GM19328 (cell line): ENCODE results near the gene DYTN.
"Not testable (repeated sequence)": the region's sequence is repeated elsewhere in the genome, so short reads cannot be mapped to it uniquely, and the experiment has no call there.

Source experiments
- ATAC-seq: cut with Tn5 transposase; IDR thresholded peaks from one replicate; pipeline ENCODE4 v1.9.1; 2021; ENCODE audit warnings: mild to moderate bottlenecking, moderate library complexity; ENCODE audit not compliant: unreplicated experiment

Gene DYTN, protein sequence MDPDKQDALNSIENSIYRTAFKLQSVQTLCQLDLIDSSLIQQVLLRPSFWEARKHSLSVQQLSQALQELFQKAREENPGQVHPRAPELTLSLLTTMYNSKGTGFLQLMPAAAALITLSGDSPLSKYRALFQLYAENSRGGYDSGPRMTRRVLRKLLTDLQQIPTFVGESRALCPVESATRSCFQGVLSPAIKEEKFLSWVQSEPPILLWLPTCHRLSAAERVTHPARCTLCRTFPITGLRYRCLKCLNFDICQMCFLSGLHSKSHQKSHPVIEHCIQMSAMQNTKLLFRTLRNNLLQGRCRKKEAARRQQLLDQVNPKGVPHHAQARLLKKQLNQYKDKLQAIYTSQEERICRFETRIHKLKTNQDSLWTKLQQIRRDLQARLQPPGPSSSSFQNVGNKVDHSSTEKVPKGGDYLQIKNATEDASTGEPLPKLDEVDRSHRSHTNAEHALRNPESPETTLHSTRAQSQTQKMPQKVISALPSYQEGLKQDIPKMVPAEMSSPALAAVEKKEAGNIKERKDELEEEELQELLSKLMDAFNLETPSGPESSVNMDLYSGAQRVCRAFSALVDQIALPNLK

DNA sequence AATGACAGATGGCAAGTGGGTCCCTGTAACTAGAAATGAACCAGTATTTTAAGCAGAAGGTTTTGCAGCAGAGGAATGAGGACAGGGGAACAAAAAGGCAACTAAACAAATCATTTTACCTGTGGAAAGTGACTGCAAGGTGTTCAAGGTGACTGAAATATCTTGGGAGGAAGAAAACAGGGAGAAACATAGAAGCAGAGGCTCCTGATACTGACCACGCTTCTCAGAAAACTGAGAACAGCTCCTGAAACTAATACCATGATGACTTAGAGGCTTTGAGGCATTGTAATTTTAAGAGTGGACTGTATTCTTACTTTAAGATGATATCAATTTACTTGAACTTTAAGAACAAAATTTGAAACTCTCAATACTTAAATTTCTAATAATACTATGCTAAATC lies at the start of gene DYTN:
TSS of gene DYTN (minus strand) at position 101 of the 400 bp plus-strand sequence. CDS start 117 bp downstream, outside the sequence.
- ATAC-seq: no peak

DNA sequence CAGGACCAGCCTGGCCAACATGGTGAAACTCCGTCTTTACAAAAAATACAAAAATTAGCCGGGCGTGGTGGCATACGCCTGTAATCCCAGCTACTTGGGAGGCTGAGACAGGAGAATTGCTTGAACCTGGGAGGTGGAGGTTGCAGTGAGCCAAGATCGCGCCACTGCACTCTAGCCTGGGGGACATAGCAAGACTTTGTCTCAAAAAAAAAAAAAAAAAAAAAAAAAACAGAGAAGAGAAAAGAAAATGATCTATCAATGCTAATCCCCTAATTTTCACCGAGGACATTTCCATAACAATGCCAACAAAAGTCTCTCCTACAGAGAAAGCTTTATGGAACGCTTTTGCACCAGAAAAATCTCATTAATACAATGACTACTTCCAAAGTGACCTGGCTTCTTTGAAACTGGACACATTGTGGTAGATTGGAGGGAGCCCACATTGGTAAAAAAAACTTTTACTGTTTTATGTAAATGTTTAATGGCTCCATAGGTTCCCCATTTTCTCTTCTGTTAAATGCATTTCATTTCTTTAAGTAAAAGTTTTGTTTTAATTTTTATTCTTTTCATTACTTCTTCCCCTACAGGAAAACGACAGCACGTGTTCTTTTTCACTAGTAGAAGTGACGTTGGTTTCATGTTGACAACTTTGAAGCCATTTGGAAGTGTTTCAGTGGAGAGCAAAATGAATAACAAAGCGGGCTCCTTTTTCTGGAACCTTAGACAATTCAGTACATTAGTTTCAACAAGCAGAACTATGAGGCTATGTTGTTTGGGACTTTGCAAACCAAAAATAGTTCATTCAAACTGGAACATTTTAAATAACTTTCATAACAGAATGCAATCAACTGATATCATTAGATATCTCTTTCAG lies 48.1 kb upstream of the DYTN start:
- no peak for ATAC-seq

DNA sequence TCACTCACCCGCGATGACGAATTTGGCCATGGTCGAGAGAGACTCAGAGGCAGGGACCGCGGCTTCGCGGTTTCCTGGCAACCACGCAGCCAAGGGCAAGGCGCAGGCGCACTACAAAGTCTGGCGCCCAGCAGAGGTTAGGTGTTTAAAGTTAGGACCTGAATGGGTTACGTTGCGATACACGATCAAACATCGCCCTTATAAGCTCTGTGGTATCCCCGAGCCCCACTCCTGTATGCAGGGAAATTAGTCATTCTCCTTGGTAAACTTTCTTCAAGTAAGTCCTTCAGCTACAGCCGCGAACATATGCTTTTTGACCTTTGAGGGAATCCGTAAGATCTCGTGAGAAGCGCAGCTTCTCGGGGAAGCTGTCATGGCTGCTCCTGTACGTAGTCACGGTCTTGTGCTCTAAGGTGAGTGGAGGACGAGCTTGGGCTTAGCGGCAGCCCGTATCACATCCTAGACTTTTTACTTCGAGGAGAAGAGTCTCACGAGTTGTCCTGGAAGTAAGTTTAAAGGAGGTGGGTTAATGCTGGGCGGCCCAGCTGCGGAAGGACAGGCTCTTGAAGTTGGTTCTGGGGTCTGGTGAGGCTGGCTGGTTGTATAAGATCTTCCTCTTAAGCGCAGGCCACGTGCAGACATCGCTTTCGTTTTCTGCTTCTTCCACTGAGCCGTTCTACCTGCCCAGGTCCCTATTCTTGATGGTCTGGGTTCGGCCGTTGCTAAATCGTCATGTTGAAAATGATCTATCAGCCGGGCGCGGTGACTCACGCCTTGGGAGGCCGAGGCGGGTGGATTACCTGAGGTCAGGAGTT lies 47.3 kb upstream of the DYTN start, which contains the start of the genes FASTKD2 and MDH1B:
TSS of gene FASTKD2 (plus strand) at position 365 of the 815 bp plus-strand sequence. CDS start 1,088 bp downstream, outside the sequence.
TSS of gene MDH1B (minus strand) at position 87 of the 815 bp plus-strand sequence. CDS start at position 30, 57 bp downstream.
- peak; percentile 90 for ATAC-seq

DNA sequence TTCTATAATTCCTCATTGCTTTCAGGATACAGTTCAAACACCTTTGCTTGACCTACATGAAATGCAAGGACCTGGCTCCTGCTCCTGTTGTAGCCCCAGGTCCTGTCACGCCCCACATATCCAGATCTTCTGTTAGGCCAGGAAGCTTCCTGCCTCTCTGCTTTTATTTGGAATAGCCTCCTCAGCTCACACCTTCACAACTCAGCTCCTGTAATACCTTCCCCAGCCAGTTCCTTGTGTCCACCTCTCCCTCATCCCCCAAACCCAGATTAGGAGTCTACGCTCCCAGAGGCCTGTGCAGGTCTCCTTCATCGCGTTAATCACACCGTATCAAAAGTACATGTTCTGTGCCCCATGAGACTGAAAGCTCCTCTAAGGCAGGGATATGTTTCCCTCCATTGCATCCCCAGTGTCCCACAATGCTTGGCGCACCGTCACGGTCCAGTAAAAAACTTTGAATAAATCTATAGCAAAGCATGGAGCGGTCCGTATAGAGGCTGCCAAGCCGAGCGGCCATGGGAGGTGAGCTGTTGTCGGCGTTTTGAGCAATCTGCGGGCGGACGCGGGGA lies 46.6 kb upstream of the DYTN start:
- ATAC-seq: peak; percentile 30

DNA sequence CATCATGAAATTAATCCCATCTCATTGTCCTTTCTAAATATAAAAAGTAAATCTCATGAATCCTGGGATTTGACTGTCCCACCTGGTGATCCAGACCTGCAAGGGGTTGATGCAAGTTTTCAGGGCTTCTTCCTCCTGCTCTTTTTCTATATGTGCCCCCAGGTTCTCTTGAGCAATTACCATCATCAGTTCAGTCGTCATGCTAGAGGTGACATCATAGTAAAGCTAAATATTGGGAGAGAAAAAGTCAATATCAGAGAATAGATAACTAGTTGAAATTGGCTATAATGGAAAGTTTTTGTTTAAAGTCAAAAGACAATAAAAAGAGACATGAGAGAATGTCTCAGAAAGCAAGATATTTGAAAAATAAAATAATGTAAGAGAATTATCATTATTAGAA lies 38.6 kb upstream of the DYTN start:
- ATAC-seq: no peak

DNA sequence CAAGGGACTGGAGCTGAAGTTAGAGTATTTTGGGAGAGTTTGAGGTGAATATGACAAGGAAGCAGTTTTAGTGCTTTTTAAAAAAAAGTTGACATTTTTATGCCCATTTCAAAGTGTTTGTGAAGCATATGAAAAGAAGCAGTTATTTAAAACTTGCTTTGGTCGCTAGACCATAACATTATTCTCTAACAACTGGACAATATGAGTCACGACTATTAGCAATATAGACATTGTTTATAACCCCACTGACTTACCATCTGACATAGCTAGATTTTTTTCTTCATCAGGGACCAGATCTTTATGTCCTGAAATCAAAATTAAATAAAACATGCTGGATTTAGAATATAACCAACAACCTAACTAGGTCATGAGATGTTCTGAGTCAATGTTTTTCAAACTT lies 22.6 kb upstream of the DYTN start:
- no peak for ATAC-seq

DNA sequence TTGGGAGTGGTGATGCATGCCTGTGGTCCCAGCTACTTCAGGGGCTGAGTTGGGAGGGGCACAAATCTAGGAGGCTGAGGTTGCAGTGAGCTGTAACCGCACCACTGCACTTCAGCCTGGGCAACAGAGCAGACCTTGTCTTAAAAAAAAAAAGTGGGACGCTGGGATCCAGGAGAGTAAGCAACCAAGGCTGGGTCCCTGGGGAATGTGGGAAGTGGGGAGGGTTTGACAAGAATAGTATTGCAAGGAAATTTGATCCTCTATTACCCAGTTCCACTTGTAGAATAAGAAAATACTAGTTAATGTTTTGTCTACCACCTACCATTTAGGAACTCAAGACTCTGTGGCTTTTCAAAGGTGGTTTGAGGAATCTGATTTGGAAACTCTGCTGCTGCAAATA lies 21.1 kb upstream of the DYTN start:
- ATAC-seq: no peak

DNA sequence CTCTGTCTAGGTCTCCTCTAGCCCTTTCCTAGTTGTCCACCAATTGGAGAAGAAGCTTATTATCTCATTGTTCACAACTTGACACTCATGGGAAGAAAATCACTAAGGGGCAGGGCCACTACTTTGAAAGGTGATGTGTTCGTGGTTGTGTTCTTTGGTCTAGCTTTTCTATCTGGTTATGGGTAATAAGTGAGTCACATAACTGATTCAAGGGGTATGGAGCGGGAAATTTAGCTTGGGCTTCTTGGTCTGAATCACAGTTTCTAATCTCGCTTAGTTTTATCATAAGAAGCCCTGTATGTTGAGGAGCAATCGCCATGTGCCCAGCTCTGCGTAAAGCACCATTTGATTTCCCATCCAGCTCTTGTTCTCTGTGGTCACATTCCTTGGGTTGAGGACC lies 18.7 kb upstream of the DYTN start:
- no peak for ATAC-seq

DNA sequence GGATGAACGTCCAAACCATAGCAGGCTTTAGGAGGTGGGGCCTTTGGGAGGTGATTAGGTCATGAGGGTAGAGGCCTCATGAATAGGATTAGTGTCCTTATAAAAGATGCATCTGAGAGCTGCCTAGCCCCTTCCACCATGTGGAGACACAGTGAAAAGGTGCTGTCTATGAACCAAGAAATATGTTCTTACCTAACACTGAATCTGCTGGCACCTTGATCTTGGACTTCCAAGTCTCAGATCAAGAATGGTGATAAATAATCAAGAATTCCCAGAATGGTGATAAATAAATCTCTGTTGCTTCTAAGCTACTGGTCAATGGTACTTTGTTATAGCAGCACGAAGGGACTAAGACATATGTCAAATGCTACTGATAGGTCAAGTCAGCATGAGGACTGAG lies 15.1 kb upstream of the DYTN start:
- ATAC-seq: no peak

DNA sequence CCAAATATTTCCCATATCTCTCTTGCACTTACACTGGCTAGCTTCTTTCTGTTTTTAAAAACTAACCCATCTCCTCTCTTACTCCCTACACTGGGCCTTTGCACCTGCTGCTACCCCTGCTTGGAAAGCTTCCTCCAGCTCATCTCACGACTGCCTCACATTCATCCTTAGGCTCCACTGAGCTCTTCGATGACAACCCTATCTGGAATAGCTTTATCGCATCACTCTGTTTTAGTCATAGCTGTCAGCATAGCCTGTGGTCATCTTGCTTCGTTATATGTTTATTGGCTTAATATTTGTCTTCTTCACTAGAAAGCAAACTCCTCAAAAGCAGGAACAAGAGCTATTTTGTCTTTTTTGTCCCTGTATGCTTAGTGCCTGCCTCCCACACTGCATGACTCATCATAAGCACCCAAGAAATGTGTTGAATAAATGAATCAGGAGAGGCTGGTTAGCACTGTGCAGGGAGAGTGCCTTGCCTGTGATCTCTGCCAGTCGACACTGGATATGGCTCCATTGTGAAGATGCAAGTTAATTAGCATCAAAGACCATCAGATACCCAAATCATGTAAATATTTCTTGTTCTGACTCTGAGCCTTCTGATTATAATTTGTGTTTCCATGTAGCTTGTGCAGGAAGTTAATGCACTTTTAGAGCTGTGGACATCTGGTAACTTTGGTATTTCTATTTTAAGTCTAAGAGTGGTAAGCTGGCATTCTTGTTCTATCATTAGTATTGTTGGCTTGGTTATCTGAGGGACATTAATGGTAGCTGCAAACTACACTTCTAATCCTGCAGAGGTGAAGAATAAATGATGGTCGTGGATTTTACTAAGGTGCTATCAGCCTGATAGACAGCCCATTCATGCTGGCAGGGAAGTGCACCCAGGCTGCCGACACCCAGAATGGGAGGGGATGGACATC lies 10.3 kb upstream of the DYTN start:
- no peak for ATAC-seq

DNA sequence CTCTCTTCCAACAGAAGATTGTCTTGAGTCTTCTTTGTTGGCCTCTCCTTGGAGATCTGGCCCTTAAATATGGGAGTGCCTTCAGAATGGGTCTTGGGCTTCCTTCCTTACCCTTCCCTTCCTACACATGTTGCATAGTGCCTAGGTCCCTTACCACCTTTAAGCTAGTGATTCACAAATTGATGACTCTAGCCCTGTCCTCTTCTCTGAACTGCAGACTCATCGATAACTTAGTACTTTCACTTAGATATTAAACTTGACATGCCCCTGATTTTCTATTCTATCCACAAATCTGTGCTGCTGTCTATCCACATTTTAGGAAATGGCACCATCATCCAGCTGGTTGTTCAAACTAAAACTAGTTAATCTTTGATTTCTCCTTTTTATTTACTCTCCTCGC lies 9.1 kb upstream of the DYTN start:
- no peak for ATAC-seq

DNA sequence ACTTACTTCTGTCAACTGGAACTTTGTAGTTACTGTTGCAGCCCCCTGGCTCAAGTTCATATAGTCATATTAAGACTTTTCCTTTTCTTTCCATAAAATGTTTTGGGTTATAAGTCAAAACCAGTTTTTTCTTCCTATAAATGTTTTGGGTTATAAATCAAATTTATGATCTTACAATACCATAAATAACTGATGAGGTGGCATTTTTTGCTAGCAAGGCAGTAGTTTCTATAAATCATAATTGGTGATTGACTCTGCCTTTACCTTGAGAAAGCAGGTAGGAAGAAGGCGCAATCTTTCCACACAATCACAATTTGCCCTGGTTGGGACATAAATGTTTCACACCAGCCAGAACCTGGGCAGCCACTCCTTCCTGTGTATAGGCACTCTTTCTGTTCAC lies 5.1 kb upstream of the DYTN start:
- ATAC-seq: no peak

DNA sequence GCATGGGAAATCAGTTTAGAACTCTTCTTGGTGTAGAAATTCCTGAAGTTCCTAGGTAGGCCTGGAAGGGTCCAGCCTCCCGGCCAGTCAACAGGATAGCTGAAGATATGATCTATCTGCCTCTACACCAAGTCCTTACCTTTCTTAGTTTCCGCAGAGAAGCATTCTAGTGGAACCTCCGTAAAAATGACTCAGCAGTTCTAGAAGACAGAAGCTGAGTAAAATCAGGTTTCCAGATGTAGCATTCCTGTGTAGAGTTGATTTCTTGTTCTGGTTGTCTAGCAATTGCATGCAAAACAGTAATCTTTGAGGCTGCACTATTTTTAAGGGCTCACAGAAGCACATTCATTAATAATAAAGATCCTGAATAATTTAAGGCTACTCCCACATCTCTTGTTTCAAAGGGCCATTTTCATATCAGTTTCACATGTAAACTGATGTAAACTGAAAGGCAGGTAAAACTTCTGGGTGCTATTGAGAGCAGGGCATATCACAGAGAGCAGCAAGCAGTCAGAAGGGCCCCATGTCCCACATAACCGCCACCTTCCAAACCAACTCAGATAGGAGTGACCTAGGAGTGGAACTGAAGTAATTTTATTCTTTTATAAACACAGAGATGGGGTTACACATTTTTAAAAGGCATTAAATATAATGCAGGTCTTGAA lies 3.2 kb upstream of the DYTN start:
- ATAC-seq: peak; percentile 51

DNA sequence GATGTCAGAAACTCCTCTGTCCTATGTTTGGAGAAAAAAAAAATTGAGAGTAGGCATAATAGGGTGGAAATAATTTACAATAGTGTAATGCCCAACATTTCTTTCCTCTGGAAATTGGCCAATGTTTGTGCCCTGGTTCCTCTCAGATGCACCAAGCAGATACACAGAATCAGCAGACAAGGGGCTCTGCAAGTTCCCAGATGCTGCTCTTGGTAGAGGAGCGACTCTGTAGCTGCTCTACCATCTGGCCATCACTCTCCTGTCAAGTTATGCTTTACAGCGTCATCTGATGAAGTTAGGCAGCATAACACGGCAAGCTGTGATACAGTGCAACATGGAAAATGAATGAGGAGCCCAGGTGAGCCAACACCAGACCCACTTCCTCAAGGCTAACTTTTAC lies 1.6 kb downstream of the DYTN start:
- ATAC-seq: no peak

DNA sequence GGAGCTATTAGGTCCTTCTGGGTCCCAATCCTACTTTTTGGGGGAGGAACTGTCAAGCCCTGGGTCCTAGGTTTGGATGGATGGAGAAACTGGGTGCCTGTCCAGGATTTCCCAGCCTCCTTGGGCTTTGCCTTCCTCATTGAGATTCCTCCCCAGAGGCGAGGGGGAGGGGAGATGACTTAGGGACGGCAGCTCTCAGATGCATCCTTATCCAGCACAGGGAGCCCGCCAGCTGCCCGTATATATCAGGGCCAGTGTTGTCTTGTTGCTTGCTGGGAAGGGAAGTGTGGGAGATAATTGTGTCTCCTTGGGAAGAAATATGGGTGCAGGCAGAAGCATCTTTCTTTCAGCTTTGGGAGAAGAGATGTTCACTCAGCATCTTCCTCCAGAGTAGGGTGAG lies 3.0 kb downstream of the DYTN start:
- not testable (repeated sequence) for ATAC-seq

DNA sequence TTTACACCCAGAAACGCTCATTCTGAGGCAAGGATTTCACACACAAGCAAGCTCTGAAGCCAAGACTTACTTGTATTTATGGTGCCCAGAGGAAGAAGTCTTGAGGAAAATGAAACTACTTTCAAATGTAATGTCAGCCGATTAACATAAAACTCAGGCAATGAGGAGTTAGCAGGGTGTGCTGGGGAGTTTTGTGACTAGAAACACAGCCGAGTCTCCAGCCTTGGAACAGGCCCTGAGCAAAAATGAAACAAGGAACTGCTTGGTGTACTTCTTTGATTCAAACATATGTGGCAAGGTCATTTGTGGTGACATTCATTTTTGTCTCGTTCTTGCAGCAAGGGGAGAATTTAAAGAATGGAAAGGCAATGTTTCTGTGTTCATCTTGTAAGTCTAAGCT lies 4.5 kb downstream of the DYTN start:
- no peak for ATAC-seq

DNA sequence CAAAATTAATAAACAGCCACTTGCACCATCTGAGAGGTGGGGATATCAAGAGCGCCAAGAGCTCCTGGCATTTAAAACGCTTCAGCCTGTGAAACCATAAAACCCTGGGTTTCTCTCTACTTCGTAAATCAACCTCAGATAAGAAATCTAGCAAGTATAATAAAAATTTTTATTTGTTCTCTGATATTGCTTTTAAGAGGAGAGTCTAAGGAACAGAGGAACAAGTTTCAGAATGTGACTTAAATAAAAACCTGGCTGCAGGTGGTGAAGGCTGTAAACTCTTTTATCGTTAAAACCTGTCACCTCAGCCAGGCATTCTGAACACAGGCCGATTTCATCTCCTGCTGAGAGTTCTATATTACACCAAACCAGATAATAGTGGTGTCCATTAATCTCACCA lies 9.9 kb downstream of the DYTN start:
- ATAC-seq: no peak

DNA sequence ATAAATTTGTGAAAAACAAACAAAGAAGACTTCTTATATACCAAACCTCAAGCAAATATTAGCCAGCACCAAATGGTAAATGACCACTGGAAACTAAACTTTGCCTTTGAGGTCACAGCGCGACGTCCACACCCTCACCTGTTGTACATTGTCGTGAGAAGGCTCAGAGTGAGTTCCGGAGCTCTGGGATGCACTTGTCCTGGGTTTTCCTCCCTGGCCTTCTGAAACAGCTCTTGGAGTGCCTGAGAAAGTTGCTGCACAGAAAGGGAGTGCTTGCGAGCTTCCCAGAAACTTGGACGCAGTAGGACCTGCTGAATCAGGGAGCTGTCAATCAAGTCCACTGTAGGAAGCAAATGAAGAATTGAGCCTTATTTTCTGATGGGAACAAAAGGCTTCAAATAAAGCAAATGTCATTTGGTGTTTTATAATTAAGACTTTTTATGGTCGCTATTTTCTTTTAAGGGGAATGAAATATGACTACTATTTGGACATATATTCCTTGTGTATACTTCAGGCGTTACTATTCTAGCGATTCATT lies 11.0 kb downstream of the DYTN start:
- ATAC-seq: no peak
